DOHH2 (cell line): Measurements from ENCODE around the gene ATP8A2.

Source experiments
- H3F3A ChIP-seq: fragments of 200-600 bp; sonication (generic), shearing (Covaris generic); 2 replicates; pipeline ENCODE4 v1.6.0; 2016; ENCODE audit warnings: antibody characterized with exemption, mild to moderate bottlenecking; ENCODE audit not compliant: control insufficient read depth, insufficient read depth
- H3K27ac ChIP-seq: fragments of 200-600 bp; sonication (generic); 2 replicates; pipeline ENCODE4 v1.5.1; 2014; ENCODE audit warnings: low read depth, mild to moderate bottlenecking, low read length, moderate library complexity
- H3K27me3 ChIP-seq: fragments of 200-600 bp; sonication (generic); 2 replicates; pipeline ENCODE4 v1.6.1; 2014; ENCODE audit warnings: mild to moderate bottlenecking, low read length, mixed read lengths; ENCODE audit not compliant: control insufficient read depth
- H3K36me3 ChIP-seq: fragments of 200-600 bp; sonication (generic); 2 replicates; pipeline ENCODE4 v1.6.1; 2014; ENCODE audit warnings: mild to moderate bottlenecking, low read length, moderate library complexity, mixed read lengths; ENCODE audit not compliant: control insufficient read depth
- H3K4me1 ChIP-seq: fragments of 200-600 bp; sonication (generic); 2 replicates; pipeline ENCODE4 v1.6.1; 2014; ENCODE audit warnings: mild to moderate bottlenecking, low read length, mixed read lengths; ENCODE audit not compliant: control insufficient read depth
- H3K4me2 ChIP-seq: fragments of 200-600 bp; sonication (generic); 2 replicates; pipeline ENCODE4 v1.6.0; 2014; ENCODE audit warnings: mild to moderate bottlenecking, low read length, moderate library complexity
- H3K4me3 ChIP-seq: fragments of 200-600 bp; sonication (generic); 2 replicates; pipeline ENCODE4 v1.5.1; 2014; ENCODE audit warnings: mild to moderate bottlenecking, low read length, mixed read lengths
- H3K79me2 ChIP-seq: fragments of 200-600 bp; sonication (generic); 2 replicates; pipeline ENCODE4 v1.6.1; 2014; ENCODE audit warnings: mild to moderate bottlenecking, low read length, mixed read lengths; ENCODE audit not compliant: control insufficient read depth
- H3K9me2 ChIP-seq: fragments of 200-600 bp; sonication (generic); replicated peaks from 2 replicates; pipeline ENCODE4 v1.6.1; 2014; ENCODE audit warnings: mild to moderate bottlenecking, low read length, mixed read lengths; ENCODE audit not compliant: control insufficient read depth
- H3K9me3 ChIP-seq: fragments of 200-600 bp; sonication (generic); 2 replicates; pipeline ENCODE4 v1.6.1; 2014; ENCODE audit warnings: antibody characterized with exemption, low read length, mixed read lengths; ENCODE audit not compliant: control insufficient read depth, insufficient read depth
- H4K20me1 ChIP-seq: fragments of 200-600 bp; sonication (generic); 2 replicates; pipeline ENCODE4 v1.6.0; 2014; ENCODE audit warnings: low read depth, mild to moderate bottlenecking, antibody characterized with exemption, low read length, moderate library complexity; ENCODE audit not compliant: control insufficient read depth, insufficient read depth
- EZH2phosphoT487 ChIP-seq: fragments of 200-600 bp; sonication (generic); IDR thresholded peaks from 2 replicates; pipeline ENCODE4 v1.6.1; 2017; ENCODE audit warnings: borderline replicate concordance, mild to moderate bottlenecking, antibody characterized with exemption, low read length, moderate library complexity, mixed read lengths
- TF ChIP-seq, protein P1 (sequence below): fragments of 200-600 bp; sonication (generic); IDR thresholded peaks from one replicate; pipeline ENCODE4 v1.5.1; 2014; ENCODE audit warnings: antibody characterized with exemption, mild to moderate bottlenecking, low read depth, low read length; ENCODE audit not compliant: poor library complexity, severe bottlenecking

ATP8A2 gene

DNA sequence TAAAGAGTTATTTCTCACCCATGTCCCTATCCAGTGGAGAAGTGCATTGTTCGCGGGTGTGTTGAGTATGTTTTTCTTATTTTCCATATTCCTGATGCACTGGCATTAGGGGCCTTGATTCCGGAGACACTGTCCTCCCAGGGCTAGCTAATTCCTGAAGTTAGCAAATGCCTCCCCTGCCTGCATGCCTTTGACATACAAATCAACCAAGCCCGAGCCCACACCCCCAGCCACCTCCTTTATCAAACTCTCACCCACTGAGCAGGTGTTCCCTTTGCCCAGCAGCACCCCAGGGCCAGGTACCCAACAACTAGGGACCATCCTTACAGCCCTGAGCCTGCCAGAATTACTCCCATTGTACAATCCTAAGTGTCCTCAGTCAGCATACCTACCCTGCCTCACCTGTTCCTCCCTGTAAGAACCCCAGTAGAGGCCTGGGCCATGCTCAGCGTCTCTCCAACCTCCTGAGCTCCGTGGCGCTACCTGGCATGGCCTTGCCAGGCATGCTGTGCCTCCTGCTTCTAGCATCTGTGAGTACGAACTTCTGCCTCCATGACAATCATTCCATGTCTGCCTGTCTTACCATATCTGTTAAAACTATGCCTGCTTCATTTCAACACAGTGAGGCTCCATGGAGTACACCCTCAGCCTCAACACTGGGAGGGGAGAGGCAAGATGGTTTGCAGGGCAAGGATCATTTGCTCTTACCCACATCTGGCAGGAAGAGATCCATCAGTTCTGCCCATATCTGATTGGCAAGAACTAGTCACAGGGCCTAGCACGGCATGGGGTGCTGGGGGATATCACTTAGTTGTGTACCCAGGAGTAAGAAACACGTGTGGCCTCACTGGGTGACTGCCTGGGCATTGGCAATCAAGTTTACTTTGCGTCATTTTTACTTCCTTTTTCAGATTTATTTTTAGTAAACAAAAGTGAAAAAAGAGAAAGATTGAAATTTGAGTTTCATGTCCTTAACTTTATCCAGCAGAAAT lies 476.2 kb downstream of the ATP8A2 start:
- no peaks in the 10 kb centered on the region for H3K9me3 ChIP-seq
- no peaks in the 10 kb centered on the region for H3K79me2 ChIP-seq
- H3K4me2 ChIP-seq = no peak overlapping the region
- H3K4me1 ChIP-seq = no peaks in the 10 kb centered on the region
- no peaks in the 10 kb centered on the region for H3K27me3 ChIP-seq
- no peaks in the 10 kb centered on the region for H4K20me1 ChIP-seq
- no peaks in the 10 kb centered on the region for H3K9me2 ChIP-seq
- TF ChIP-seq, protein P1, sequence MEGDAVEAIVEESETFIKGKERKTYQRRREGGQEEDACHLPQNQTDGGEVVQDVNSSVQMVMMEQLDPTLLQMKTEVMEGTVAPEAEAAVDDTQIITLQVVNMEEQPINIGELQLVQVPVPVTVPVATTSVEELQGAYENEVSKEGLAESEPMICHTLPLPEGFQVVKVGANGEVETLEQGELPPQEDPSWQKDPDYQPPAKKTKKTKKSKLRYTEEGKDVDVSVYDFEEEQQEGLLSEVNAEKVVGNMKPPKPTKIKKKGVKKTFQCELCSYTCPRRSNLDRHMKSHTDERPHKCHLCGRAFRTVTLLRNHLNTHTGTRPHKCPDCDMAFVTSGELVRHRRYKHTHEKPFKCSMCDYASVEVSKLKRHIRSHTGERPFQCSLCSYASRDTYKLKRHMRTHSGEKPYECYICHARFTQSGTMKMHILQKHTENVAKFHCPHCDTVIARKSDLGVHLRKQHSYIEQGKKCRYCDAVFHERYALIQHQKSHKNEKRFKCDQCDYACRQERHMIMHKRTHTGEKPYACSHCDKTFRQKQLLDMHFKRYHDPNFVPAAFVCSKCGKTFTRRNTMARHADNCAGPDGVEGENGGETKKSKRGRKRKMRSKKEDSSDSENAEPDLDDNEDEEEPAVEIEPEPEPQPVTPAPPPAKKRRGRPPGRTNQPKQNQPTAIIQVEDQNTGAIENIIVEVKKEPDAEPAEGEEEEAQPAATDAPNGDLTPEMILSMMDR = no peak
- no peak for TF ChIP-seq EZH2phosphoT487
- no peak overlapping the region for H3K4me3 ChIP-seq
- no peaks in the 10 kb centered on the region for H3K36me3 ChIP-seq
- no peaks in the 10 kb centered on the region for H3F3A ChIP-seq
- H3K27ac ChIP-seq = no peak overlapping the region

DNA sequence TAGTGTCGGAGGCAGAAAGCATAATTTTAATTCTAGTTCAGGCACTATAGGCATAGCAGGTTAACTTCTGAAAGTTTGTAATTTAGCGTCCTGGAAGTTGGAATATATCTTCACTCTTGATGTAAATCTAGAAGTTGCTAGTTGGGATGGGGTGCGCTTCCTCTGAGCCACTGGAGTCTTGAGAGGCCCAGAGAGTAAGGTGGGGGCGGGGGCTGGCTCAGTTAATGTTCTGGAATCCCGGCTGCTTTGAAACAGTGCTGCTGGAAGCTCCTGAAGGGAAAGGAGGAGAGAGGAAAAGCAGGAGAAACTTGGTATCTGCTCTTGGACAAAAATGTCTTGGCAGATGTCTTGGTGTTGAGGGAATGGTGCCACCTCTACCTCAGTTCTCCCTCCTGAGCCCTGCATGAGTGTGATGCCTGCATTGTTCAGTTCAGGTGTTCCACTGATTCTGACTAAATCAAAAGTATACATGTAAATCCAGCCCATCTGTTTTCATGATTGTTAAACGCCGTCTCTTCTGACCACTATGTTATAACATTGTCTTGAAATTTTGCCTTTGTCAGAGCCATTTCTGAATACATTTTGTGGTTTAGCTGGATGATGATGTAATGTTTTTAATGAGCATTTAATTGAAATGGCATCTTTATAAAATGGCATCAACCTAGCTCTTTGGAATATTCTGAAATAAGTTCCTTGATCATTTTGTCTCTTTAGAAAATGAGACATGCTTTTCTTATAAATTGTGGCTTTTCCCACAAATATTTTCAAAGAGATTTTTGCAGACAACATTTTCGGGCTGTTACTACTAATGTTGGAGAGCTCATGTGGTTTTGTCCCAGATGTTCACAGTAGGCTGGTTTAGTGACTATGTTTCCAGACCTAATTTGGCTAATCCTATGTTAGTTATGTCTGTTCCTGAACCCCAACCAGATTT lies 477.3 kb downstream of the ATP8A2 start:
- H3K27ac ChIP-seq = no peak overlapping the region
- H3K27me3 ChIP-seq = no peaks in the 10 kb centered on the region
- no peaks in the 10 kb centered on the region for H3K9me3 ChIP-seq
- no peaks in the 10 kb centered on the region for H3K4me1 ChIP-seq
- no peak overlapping the region for H3K4me3 ChIP-seq
- no peaks in the 10 kb centered on the region for H3F3A ChIP-seq
- H3K79me2 ChIP-seq = no peaks in the 10 kb centered on the region
- no peak overlapping the region for H3K4me2 ChIP-seq
- TF ChIP-seq, protein P1 = no peak
- no peak for TF ChIP-seq EZH2phosphoT487
- no peaks in the 10 kb centered on the region for H3K9me2 ChIP-seq
- no peaks in the 10 kb centered on the region for H3K36me3 ChIP-seq
- no peaks in the 10 kb centered on the region for H4K20me1 ChIP-seq

DNA sequence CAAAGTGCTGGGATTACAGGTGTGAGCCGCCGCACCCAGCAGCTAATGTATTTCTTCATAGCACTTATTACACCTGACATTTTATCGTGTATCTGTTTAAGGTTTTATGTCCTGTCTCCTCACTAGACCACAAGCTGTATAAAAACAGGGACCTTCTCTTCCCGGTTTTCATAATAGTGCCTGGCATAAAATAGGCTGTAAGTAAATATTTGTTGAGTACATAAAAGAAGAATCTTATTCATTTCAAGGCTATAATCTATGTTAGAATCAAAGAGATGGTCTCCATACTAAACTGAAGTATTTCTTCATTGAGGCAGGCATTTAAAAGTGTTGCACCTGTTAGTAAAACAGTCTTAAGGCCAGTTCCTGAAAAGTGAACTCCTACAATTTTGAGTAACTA lies 486.1 kb downstream of the ATP8A2 start:
- Histone ChIP-seq H3K4me3 (no peak overlapping the region), H3K79me2 (no peaks in the 10 kb centered on the region), H3K4me1 (no peaks in the 10 kb centered on the region), H3K27ac (no peak overlapping the region), H3F3A (no peaks in the 10 kb centered on the region), H3K36me3 (no peaks in the 10 kb centered on the region), H3K4me2 (no peak overlapping the region), H4K20me1 (no peaks in the 10 kb centered on the region), H3K9me3 (no peaks in the 10 kb centered on the region), H3K27me3 (0 out of 2 replicates have a peak, but pooled peaks cover 3% of the 10 kb centered on the region), H3K9me2 (no peaks in the 10 kb centered on the region)
- no peak for TF ChIP-seq EZH2phosphoT487
- TF ChIP-seq, protein P1 = no peak
